ENCODE measurements around the gene CBLB. TPM values are rescaled to one million over a fixed set of nuclear protein-coding genes. Genes with fewer than 3 reads are reported as not detected.
A peak's percentile ranks its signal among the peaks of the same experiment; 100 is the strongest.

Gene CBLB
- 12.6 TPM for polyA plus RNA-seq (2013, experiment 1 of 2)
- polyA plus RNA-seq (2013, experiment 2 of 2) = 11.8 TPM

DNA sequence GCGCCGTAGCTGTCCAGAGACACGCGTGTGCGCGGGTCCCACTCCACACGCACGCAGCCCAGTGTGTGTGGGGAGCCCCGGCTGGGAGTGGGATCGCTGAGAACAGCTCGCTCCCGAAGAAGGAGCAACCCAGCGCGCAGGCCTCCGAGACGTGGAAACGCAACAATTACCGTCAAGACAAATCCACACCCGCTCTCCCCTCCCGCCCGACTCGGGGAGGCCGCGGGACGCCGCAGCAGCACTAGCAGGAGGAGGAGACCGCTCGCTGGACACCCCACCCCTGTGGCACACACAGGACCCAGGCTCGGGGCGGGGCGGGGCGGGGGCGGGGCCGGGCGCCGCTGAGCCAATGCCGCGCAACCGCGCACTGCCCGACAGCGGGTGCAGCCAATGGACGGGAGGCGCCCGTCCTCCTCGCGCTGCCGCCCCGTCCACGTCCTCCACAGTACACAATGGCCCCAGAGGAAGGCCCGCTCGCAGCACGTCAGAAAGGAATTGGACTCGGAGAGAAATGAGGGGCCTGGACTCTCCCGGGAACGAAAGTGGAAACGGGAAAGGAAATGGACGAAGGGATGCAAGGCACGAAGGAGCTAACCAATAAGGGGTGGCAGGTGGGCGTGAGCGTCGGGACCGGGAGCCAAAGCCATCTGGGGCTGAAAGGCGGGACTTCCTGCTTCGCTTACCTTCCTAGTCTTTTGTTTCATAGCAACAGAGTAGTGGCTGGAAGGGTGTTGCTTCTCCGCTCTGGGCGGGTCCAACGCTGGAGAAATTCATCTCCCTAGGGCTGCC is at the start of gene CBLB:
Gene CBLB, minus strand, starts transcription at position 271 of the 789 bp plus-strand sequence. CDS start 1,435 bp downstream, outside the sequence.
- DNase-seq (ENCODE audit: low spot score) = peak; percentile 89
- H3K18ac ChIP-seq (ENCODE audit: low read length) = peak within 1 kb of the TSS; percentile 98
- peak within 1 kb of the TSS; percentile 90 for H3K23ac ChIP-seq (ENCODE audit: low read depth, low read length, poor library complexity)
- no CpG with 5 or more reads among the region's 68 CpGs for WGBS, 2 donors (ENCODE audit: extremely low coverage in 2 of 2, insufficient read length in 2 of 2, insufficient replicate concordance in 1 of 2)
- H3K9ac ChIP-seq (ENCODE audit: low read depth, low read length, poor library complexity) = peak within 1 kb of the TSS; percentile 99
- H2BK15ac ChIP-seq (ENCODE audit: low read length) = peak within 1 kb of the TSS; percentile 79
- H3K27ac ChIP-seq (replicated peaks; ENCODE audit: low read length) = peak within 1 kb of the TSS; percentile 96
- peak within 1 kb of the TSS; percentile 97 for H3K14ac ChIP-seq (ENCODE audit: low read length)
- H2BK5ac ChIP-seq (ENCODE audit: low read length) = peak within 1 kb of the TSS; percentile 93
- peak within 1 kb of the TSS; percentile 71 for H3K4me2 ChIP-seq (ENCODE audit: insufficient read depth, low read length, poor library complexity, severe bottlenecking)
- H3K4me3 ChIP-seq (ENCODE audit: low read length in 2 of 2) = peak within 1 kb of the TSS; percentile 71 to 99
- H3K27me3 ChIP-seq (ENCODE audit: control insufficient read depth in 3 of 3, insufficient read depth in 3 of 3, low read depth in 1 of 3, low read length in 3 of 3) = peaks cover 0 to 2% (median 0%) of the 10 kb centered on the region in 3 experiments
- H3K36me3 ChIP-seq (replicated peaks in 1 of 2; ENCODE audit: control insufficient read depth in 2 of 2, insufficient read depth in 2 of 2, low read length in 2 of 2) = peaks cover 0 to 26% of the 10 kb centered on the region in 2 donors
- peak within 1 kb of the TSS; percentile 63 for H2BK12ac ChIP-seq (ENCODE audit: low read length)
- H4K91ac ChIP-seq (ENCODE audit: low read depth, low read length, poor library complexity) = no peak within 1 kb of the TSS
- peaks cover 0 to 2% of the 10 kb centered on the region in 2 donors for H3K4me1 ChIP-seq (ENCODE audit: control insufficient read depth in 2 of 2, insufficient read depth in 1 of 2, low read depth in 1 of 2, low read length in 2 of 2)
- no peaks in the 10 kb centered on the region for H3K79me1 ChIP-seq (ENCODE audit: low read depth, low read length)
- peak within 1 kb of the TSS; percentile 32 for H3K4ac ChIP-seq (ENCODE audit: low read length)
- no peaks in the 10 kb centered on the region for H3K9me3 ChIP-seq (replicated peaks in 1 of 2; ENCODE audit: control insufficient read depth in 2 of 2, insufficient read depth in 1 of 2, low read depth in 1 of 2, low read length in 2 of 2)
- no peak within 1 kb of the TSS for H4K8ac ChIP-seq (ENCODE audit: low read depth, low read length)
- H2AFZ ChIP-seq (ENCODE audit: low read length) = peak within 1 kb of the TSS; percentile 96
- H2AK5ac ChIP-seq (ENCODE audit: low read depth, low read length) = peak within 1 kb of the TSS; percentile 28
- no peak within 1 kb of the TSS for H2BK120ac ChIP-seq (ENCODE audit: low read depth, low read length)

DNA sequence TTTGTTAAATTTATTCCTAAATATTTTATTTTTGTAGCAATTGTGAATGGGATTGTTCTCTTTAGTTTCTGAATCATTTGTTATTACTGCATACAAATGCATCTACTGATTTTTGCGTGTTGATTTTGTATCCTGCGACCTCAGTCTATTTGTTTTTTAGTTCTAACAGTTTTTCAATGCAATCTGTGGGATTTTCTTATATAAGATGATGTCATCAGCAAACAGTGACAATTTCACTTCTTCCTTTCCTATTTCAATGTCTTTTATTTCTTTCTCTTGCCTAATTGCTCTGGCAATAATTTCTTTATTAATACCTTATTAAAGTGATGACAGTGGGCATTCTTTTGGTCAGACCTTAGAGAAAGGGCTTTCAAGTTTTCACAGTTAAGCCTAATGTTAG is 48.0 kb upstream of the CBLB start:
- Histone ChIP-seq H2BK5ac (ENCODE audit: low read length) (no peak overlapping the region), H3K14ac (ENCODE audit: low read length) (no peak overlapping the region), H3K18ac (ENCODE audit: low read length) (no peak overlapping the region), H3K4me2 (ENCODE audit: insufficient read depth, low read length, poor library complexity, severe bottlenecking) (no peak overlapping the region), H2BK12ac (ENCODE audit: low read length) (no peak overlapping the region), H3K4me3 (ENCODE audit: low read length in 2 of 2) (no peak overlapping the region), H3K9me3 (replicated peaks in 1 of 2; ENCODE audit: control insufficient read depth in 2 of 2, insufficient read depth in 1 of 2, low read depth in 1 of 2, low read length in 2 of 2) (peaks cover 0 to 10% of the 10 kb centered on the region in 2 donors), H4K91ac (ENCODE audit: low read depth, low read length, poor library complexity) (no peak overlapping the region), H3K4ac (ENCODE audit: low read length) (no peak overlapping the region), H3K79me1 (ENCODE audit: low read depth, low read length) (no peaks in the 10 kb centered on the region), H3K27me3 (ENCODE audit: control insufficient read depth in 3 of 3, insufficient read depth in 3 of 3, low read depth in 1 of 3, low read length in 3 of 3) (no peaks in the 10 kb centered on the region), H3K23ac (ENCODE audit: low read depth, low read length, poor library complexity) (no peak overlapping the region), H2AFZ (ENCODE audit: low read length) (no peak overlapping the region), H2AK5ac (ENCODE audit: low read depth, low read length) (no peak overlapping the region), H3K4me1 (ENCODE audit: control insufficient read depth in 2 of 2, insufficient read depth in 1 of 2, low read depth in 1 of 2, low read length in 2 of 2) (no peaks in the 10 kb centered on the region), H3K27ac (replicated peaks; ENCODE audit: low read length) (no peak overlapping the region), H2BK15ac (ENCODE audit: low read length) (no peak overlapping the region), H3K36me3 (replicated peaks in 1 of 2; ENCODE audit: control insufficient read depth in 2 of 2, insufficient read depth in 2 of 2, low read length in 2 of 2) (no peaks in the 10 kb centered on the region), H4K8ac (ENCODE audit: low read depth, low read length) (no peak overlapping the region), H3K9ac (ENCODE audit: low read depth, low read length, poor library complexity) (no peak overlapping the region), H2BK120ac (ENCODE audit: low read depth, low read length) (no peak overlapping the region)
- DNase-seq (ENCODE audit: low spot score) = no peak
- WGBS, 2 donors (ENCODE audit: extremely low coverage in 2 of 2, insufficient read length in 2 of 2, insufficient replicate concordance in 1 of 2) = no CpG with 5 or more reads among the region's 2 CpGs

DNA sequence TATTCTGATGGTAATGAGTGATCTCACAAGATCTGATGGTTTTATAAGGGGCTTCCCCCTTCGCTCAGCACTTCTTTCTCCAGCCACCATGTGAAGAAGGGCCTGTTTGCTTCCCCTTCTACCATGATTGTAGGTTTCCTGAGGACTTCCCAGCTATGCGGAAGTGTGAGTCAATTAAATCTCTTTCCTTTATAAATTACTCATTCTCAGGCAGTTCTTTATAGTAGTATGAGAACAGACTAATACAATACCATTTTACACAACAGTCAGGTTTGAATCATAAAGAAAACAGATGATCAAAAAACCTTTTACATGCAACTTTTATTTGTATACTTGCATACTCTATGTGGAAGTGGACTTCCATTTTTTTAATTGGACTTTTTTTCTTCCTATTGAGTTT is 46.7 kb upstream of the CBLB start:
- no peak overlapping the region for H3K4me2 ChIP-seq (ENCODE audit: insufficient read depth, low read length, poor library complexity, severe bottlenecking)
- no peak overlapping the region for H2AFZ ChIP-seq (ENCODE audit: low read length)
- no peaks in the 10 kb centered on the region for H3K79me1 ChIP-seq (ENCODE audit: low read depth, low read length)
- no peak overlapping the region for H3K4ac ChIP-seq (ENCODE audit: low read length)
- no peak overlapping the region for H2BK5ac ChIP-seq (ENCODE audit: low read length)
- WGBS, 2 donors (ENCODE audit: extremely low coverage in 2 of 2, insufficient read length in 2 of 2, insufficient replicate concordance in 1 of 2) = no CpG with 5 or more reads among the region's 2 CpGs
- no peak overlapping the region for H2BK15ac ChIP-seq (ENCODE audit: low read length)
- no peak overlapping the region for H4K91ac ChIP-seq (ENCODE audit: low read depth, low read length, poor library complexity)
- H3K4me1 ChIP-seq (ENCODE audit: control insufficient read depth in 2 of 2, insufficient read depth in 1 of 2, low read depth in 1 of 2, low read length in 2 of 2) = no peaks in the 10 kb centered on the region
- H3K27me3 ChIP-seq (ENCODE audit: control insufficient read depth in 3 of 3, insufficient read depth in 3 of 3, low read depth in 1 of 3, low read length in 3 of 3) = no peaks in the 10 kb centered on the region
- H3K36me3 ChIP-seq (replicated peaks in 1 of 2; ENCODE audit: control insufficient read depth in 2 of 2, insufficient read depth in 2 of 2, low read length in 2 of 2) = no peaks in the 10 kb centered on the region
- no peak overlapping the region for H2BK120ac ChIP-seq (ENCODE audit: low read depth, low read length)
- no peak overlapping the region for H4K8ac ChIP-seq (ENCODE audit: low read depth, low read length)
- no peak overlapping the region for H3K27ac ChIP-seq (replicated peaks; ENCODE audit: low read length)
- no peak overlapping the region for H3K4me3 ChIP-seq (ENCODE audit: low read length in 2 of 2)
- no peak overlapping the region for H2AK5ac ChIP-seq (ENCODE audit: low read depth, low read length)
- H3K14ac ChIP-seq (ENCODE audit: low read length) = no peak overlapping the region
- no peak overlapping the region for H3K23ac ChIP-seq (ENCODE audit: low read depth, low read length, poor library complexity)
- no peak overlapping the region for H3K9ac ChIP-seq (ENCODE audit: low read depth, low read length, poor library complexity)
- H3K9me3 ChIP-seq (replicated peaks in 1 of 2; ENCODE audit: control insufficient read depth in 2 of 2, insufficient read depth in 1 of 2, low read depth in 1 of 2, low read length in 2 of 2) = peaks cover 0 to 10% of the 10 kb centered on the region in 2 donors
- no peak for DNase-seq (ENCODE audit: low spot score)
- H2BK12ac ChIP-seq (ENCODE audit: low read length) = no peak overlapping the region
- no peak overlapping the region for H3K18ac ChIP-seq (ENCODE audit: low read length)

DNA sequence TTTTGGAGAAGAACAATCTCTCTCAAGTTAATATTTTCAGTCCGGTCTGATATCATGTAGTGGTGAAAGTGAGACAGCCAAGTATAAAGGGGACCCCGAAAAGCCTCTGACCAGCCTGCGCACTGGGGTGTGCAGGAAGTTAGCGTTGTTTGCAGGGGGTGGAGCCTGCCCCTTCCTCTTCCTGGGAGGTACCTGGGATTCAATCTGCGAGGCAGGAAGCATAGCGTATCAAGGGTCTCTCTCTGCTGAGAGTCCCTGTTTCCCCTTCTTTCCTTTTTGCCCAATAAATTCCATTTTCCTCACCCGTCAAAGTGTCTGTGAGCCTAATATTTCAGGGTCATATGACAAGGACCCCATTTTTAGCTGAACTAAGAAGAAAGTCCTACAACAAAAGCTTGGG is 44.8 kb upstream of the CBLB start:
- Histone ChIP-seq H3K4me1 (ENCODE audit: control insufficient read depth in 2 of 2, insufficient read depth in 1 of 2, low read depth in 1 of 2, low read length in 2 of 2) (no peaks in the 10 kb centered on the region), H2AFZ (ENCODE audit: low read length) (peak overlapping the region; percentile 20), H3K27ac (replicated peaks; ENCODE audit: low read length) (no peak overlapping the region), H2BK120ac (ENCODE audit: low read depth, low read length) (no peak overlapping the region), H2BK15ac (ENCODE audit: low read length) (no peak overlapping the region), H3K79me1 (ENCODE audit: low read depth, low read length) (no peaks in the 10 kb centered on the region), H3K36me3 (replicated peaks in 1 of 2; ENCODE audit: control insufficient read depth in 2 of 2, insufficient read depth in 2 of 2, low read length in 2 of 2) (no peaks in the 10 kb centered on the region), H3K4me3 (ENCODE audit: low read length in 2 of 2) (no peak overlapping the region), H4K8ac (ENCODE audit: low read depth, low read length) (no peak overlapping the region), H3K9me3 (replicated peaks in 1 of 2; ENCODE audit: control insufficient read depth in 2 of 2, insufficient read depth in 1 of 2, low read depth in 1 of 2, low read length in 2 of 2) (peaks cover 0 to 5% of the 10 kb centered on the region in 2 donors), H3K4ac (ENCODE audit: low read length) (no peak overlapping the region), H3K9ac (ENCODE audit: low read depth, low read length, poor library complexity) (no peak overlapping the region), H3K18ac (ENCODE audit: low read length) (no peak overlapping the region), H2BK5ac (ENCODE audit: low read length) (no peak overlapping the region), H3K4me2 (ENCODE audit: insufficient read depth, low read length, poor library complexity, severe bottlenecking) (no peak overlapping the region), H3K27me3 (ENCODE audit: control insufficient read depth in 3 of 3, insufficient read depth in 3 of 3, low read depth in 1 of 3, low read length in 3 of 3) (no peaks in the 10 kb centered on the region), H4K91ac (ENCODE audit: low read depth, low read length, poor library complexity) (no peak overlapping the region), H2BK12ac (ENCODE audit: low read length) (no peak overlapping the region), H2AK5ac (ENCODE audit: low read depth, low read length) (no peak overlapping the region), H3K23ac (ENCODE audit: low read depth, low read length, poor library complexity) (no peak overlapping the region), H3K14ac (ENCODE audit: low read length) (no peak overlapping the region)
- WGBS, 2 donors (ENCODE audit: extremely low coverage in 2 of 2, insufficient read length in 2 of 2, insufficient replicate concordance in 1 of 2) = no CpG with 5 or more reads among the region's 7 CpGs
- DNase-seq (ENCODE audit: low spot score) = no peak
